Umbilical cord (tissue), 2 donors: ENCODE data around the gene TMEM170A. TPM values are rescaled to one million over a fixed set of nuclear protein-coding genes. Genes with fewer than 3 reads are reported as not detected.
A peak's percentile ranks its signal among the peaks of the same experiment; 100 is the strongest.
"Not testable (repeated sequence)": the region's sequence is repeated elsewhere in the genome, so short reads cannot be mapped to it uniquely, and the experiment has no call there.

Source experiments
- DNase-seq: peaks from one replicate; pipeline ENCODE4 v3.0.0-alpha.2; 2015; ENCODE audit warnings: low spot score
- total RNA-seq: library from RNA; depleted of rRNA; stranded (reverse); fragments of >200 nt; gene quantifications from one replicate; pipeline ENCODE4 v1.2.3, GENCODE V29; 2014; ENCODE audit warnings: low replicate concordance; ENCODE audit not compliant: insufficient read depth

Gene TMEM170A, protein sequence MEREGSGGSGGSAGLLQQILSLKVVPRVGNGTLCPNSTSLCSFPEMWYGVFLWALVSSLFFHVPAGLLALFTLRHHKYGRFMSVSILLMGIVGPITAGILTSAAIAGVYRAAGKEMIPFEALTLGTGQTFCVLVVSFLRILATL
- 12.3 TPM for total RNA-seq

GRCh38 chr16:75464122-75464918 lies at the start of gene TMEM170A:
Gene TMEM170A, minus strand, starts transcription at chr16:75464689. Its CDS starts 89 bp downstream, at chr16:75464600.
- peak; percentile 99 for DNase-seq

DNA sequence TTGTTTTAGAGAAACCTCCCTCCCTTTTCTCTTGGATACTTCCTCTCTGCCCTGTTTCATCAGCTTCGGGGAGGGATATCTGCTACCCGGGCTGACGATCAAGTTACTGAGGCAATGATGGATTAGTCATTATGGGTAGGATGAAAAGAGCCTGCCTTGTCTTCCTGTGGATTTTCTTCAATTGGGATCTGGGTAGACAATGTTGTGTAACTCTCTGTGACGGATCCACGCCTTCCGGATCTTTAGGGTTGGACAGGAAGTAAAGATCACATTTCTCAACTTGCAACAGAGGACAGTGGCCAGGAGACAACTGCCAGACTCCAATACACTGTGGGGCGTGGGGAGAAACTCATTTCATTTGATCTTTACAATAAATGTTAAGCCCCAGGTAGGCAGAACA lies 42.1 kb upstream of the TMEM170A start:
- no peak for DNase-seq

GRCh38 chr16:75506107-75506506 lies 41.6 kb upstream of the TMEM170A start:
- no peak for DNase-seq

DNA sequence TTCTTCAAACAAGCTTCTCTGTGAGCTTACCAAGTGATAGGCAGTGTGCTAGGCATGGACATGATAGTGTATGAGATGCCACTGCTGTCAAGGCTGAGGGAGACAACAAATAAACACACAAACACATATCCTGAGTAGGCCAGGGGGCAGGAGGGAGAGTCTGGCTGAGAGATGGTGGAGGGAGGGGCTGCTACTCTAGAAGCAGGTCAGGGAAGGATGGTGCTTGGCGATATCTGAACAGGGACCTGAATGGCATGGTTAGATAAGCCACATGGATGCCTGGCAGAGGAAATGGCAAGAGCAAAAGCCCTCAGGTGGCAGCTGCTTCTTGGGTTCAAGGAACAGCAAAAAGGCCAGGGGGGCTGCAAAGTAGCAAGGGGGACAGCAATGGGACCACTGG lies 39.3 kb upstream of the TMEM170A start:
- no peak for DNase-seq

- no peak for DNase-seq
Observed at GRCh38 chr16:75502916-75503605, 38.6 kb upstream of the TMEM170A start.

DNA sequence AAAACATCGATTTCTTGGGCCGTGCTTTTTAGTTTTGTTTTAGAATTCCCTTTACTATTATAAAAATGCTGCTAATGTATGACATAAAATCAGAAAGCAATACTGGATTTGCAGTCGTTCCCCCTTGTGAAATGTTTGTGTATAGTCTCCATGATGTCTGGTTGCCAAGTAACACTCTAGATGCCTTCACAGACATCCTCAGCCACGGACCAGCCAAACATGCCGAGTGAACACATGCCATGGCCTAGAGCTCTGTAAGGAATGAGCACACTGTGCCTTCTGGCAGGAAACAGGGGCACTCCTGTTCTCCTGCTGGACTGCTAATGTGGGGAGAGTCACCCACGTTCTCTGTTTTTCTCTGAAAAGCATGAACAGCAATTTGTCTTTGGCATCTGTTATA lies 37.3 kb upstream of the TMEM170A start:
- peak; percentile 26 for DNase-seq

DNA sequence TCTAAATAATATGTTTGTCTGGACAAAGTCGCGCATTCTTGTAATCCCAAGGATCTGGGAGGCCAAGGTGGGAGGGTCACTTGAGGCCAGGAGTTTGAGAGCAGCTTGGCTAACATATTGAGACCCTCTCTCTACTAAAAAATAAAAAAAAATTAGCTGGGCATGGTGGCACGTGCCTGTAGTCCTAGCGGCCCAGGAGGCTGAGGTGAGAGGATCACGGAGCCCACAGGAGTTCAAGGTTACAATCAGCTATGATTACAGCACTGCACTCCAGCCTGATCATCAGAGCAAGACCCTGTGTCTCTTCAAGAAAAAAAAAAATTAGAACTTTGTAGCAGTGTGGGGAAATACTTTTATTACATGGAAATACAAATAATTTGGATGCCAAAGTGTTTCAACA lies 36.9 kb upstream of the TMEM170A start:
- no peak for DNase-seq

DNA sequence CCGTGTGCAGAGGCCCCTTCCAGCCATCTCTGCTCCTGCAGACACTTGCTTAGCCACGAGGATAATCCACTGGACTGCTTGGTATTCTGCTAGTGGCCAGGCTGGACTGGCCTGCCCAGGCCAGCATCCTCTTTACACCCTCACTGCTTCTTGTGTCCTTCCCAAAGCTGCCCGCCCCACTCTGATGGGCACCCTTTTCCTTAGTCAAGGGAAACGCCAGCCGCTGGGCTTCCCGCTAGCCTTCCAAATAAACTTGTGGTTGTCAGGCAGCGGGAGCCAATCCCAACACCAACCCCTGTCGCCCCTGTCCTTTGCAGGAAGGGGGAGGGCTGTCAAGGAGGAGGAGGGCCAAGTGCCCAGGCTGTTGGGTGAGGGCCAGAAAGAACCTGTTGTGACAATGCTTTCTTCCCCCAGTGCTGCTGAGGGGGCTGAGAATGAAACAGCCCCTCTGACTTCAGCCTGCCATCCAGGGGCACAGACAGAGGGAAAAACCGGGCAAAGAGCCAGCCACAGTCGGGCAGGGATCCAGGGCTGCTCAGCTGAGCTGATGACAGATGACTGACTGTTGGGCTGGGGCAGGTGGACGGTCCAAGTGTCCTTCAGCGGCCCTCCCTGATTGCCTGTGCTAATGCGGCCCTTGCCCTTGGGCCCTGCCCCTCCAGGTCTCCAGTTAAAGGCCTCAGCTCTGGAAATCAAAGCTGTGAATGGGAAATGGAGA lies 34.3 kb upstream of the TMEM170A start:
- not testable (repeated sequence) for DNase-seq

DNA sequence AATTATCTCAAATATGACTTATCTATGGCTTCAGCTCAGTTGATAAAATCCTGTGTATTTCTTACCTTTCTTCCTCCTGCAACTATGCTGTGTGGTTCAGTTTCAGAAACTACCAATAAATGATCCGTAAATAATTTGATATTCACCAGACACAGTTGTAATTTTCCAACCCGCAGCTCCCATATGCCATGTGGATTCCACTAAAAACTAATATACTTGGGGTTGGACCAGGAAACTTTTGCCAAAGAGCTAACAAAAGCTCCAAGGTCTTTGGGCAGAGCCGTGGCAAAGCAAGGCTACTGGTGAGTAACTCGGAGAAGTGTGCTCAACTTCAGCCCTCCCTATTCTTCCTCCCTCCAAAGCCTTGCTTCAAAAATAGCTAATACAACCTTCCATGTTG lies 33.1 kb upstream of the TMEM170A start:
- no peak for DNase-seq

DNA sequence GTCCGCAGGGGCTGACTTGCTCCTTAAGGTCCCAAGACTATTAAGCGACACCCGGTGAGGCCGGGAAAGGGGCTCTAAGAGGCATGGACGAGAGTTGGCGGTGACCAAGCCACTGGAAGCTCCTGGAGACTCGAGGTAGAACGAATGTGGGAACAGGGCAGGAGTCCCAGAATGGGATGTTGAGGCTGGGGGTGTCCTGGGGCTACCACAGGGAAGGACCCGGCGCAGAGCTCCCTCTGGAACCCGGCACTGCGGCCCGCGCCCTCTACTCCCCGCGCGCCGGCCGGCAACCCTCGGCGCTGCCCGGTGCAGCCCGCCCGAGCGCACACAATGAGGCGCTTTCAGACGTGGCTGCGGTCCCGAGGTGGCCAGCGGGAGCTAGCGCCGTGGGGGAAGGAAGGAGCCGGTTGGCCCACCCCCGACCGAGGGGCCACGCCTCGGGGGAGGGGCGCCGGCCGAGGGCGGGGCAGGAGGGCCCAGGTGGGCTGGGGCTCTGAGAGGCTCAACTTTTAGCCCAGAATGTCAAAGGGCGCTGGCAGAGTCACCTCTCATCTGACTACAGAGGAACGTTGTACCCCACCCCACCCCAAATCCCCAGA lies 30.7 kb upstream of the TMEM170A start, which contains the start of gene CHST6:
TSS of gene CHST6 (minus strand) at position 366 of the 599 bp plus-strand sequence. CDS start 15,613 bp downstream, outside the sequence.
- peak; percentile 26 for DNase-seq

DNA sequence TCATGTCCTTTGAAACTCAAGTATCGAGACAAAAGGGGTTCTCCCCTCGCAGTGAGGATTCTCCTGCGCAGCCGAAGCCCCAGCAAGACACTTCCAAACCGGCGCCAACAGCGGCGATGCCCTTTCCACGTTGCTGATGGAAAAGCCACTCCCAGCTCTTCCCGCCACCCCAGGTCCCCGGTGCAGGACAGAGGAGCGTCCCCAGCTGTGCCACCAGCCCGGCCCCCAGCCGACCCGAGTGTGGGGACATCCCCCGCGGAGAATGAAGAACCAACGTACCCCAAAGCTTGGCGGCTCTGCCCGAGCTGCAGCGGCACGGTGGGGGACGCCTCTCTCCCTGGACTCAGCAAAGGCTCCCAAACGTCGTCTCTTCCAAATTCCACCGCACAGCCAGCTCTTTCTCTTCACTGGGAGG lies 30.2 kb upstream of the TMEM170A start:
- DNase-seq = no peak

- DNase-seq = no peak
Observed at GRCh38 chr16:75494184-75494583, 29.7 kb upstream of the TMEM170A start.

- no peak for DNase-seq
Observed at GRCh38 chr16:75491876-75492275, 27.4 kb upstream of the TMEM170A start.

DNA sequence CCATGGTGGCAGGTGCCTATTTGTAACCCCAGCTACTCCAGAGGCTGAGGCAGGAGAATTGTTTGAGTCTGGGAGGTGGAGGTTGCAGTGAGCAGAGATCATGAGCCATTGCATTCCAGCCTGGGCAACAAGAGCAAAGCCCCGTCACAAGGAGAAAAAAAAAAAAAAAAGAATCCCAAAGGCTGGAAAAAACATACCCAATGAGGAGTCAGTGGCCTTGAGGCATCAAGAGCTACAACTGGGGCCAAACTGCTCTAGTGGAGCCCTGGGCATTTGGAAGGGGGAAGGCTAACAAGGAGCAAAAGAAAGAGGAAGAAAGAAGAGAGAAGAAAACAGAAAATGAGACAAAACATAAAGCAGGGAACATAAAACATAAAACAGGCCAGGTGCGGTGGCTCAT lies 23.8 kb upstream of the TMEM170A start:
- no peak for DNase-seq

- no peak for DNase-seq
Observed at GRCh38 chr16:75486676-75487313, 22.3 kb upstream of the TMEM170A start.

- peak; percentile 61 for DNase-seq
Observed at GRCh38 chr16:75486014-75486675, 21.7 kb upstream of the TMEM170A start.

DNA sequence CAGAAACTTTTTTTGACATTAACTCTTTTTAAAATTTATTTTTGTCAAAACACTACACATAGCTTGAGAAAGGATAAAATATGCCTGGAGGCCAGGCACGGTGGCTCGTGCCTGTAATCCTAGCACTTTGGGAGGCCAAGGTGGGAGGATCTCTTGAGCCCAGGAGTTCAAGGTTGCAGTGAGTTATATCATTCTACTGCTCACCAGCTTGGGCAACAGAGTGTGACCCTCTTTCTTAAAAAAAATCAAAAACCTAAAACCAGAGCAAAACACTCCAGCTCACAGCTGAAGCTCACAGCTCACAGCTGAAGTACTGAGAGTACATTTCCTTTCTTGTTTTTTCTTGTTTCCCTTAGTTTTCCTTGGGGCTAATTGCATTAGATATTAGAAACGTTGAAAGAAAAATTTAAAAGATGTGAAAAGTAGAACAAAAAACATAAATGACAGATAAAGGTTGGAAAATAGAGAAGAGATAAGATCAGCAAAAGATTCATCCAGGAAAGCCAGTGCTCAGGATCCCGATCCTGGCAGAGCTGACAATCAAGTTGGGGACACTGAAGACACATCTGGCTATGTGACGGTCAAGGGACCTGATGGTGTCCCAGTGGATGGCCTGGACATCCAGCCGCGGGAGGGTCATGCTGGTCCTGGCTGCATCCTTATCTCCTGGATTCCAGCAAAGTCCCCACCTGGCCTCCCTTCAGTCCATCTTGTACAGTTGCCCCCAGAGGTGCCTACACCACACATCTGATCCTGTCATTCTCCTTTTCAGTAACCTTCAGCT lies 20.9 kb upstream of the TMEM170A start:
- no peak for DNase-seq

DNA sequence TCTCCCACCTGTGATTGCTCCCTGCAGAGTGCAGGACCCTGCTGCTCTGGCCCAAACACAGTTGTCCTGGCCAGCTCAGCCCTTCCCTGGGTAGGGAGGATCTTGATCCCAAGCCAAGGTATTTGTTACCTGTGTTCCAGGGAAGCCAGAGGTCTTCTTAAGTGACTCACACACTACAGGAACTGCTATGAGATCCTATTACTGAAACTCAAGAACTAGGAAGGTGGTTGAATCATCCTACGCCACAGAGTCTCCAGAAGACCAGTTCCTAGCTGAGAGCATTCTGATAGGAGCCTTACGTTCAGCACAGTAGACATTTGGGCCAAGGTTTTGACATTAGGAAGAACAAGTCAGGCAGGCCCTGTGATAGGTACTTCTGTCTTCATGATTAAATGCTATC lies 18.7 kb upstream of the TMEM170A start:
- DNase-seq = no peak

DNA sequence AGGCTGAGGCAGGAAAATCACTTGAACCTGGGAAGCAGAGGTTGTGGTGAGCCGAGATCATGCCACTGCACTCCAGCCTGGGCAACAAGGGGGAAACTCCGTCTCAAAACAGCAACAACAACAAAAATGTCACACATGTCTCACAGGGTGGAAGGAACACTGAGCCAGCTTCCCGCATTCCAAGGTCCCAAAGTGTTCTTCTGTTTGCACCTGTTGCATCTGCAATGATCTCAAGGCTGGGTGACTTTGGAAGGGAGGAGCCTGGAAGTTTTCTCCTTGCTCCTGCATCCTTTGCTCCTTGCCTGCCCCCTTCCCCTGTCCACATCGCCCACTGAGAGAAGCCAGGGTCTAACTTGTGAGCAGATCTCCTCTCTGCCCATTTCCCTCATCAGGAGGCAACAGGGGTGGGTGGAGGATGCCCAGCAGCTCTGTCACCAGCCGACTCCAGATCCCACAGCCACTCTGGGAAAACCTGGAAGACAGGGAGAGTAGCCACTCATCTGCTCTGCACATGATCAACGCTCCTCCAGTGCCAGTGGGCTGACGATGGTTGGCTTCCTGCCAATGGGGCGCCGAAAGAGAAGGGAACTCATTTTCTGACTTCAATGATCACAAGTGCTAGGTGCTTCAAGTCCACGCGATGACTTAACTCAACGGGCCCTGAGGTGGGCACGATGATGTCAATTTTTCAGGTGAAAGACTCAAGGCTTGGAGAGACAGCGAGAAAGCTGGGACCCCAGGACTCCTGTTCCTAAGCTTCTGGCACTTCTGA lies 18.1 kb upstream of the TMEM170A start:
- no peak for DNase-seq
